ELR (cell line): ENCODE data around the gene LDLRAD4.
A peak's percentile ranks its signal among the peaks of the same experiment; 100 is the strongest.

ENCODE experiments used
- DNase-seq: peaks from one replicate; pipeline ENCODE4 v3.0.0-alpha.2; 2015; ENCODE audit warnings: low read depth

LDLRAD4 gene

GRCh38 chr18:13202571-13202970 lies 16.0 kb upstream of the LDLRAD4 start:
- DNase-seq: no peak

GRCh38 chr18:13206301-13206700 lies 12.3 kb upstream of the LDLRAD4 start:
- no peak for DNase-seq

- DNase-seq: no peak
Observed at GRCh38 chr18:13207294-13207693, 11.3 kb upstream of the LDLRAD4 start.

- no peak for DNase-seq
Observed at GRCh38 chr18:13211534-13211933, 7.0 kb upstream of the LDLRAD4 start.

GRCh38 chr18:13213036-13213795 lies 5.3 kb upstream of the LDLRAD4 start:
- DNase-seq: no peak

GRCh38 chr18:13214609-13215008 lies 4.0 kb upstream of the LDLRAD4 start:
- DNase-seq: no peak

GRCh38 chr18:13216092-13216582 lies 2.4 kb upstream of the LDLRAD4 start:
- peak; percentile 55 for DNase-seq

- DNase-seq: peak; percentile 14
Observed at GRCh38 chr18:13216711-13217465, 1.7 kb upstream of the LDLRAD4 start.

GRCh38 chr18:13217466-13217961 lies 1.0 kb upstream of the LDLRAD4 start:
- peak; percentile 23 for DNase-seq

GRCh38 chr18:13217971-13218367 lies 591 bp upstream of the LDLRAD4 start:
- no peak for DNase-seq

- no peak for DNase-seq
Observed at GRCh38 chr18:13218997-13219396, 437 bp downstream of the LDLRAD4 start.

- DNase-seq: no peak
Observed at GRCh38 chr18:13219593-13220159, 1.1 kb downstream of the LDLRAD4 start.

GRCh38 chr18:13220361-13220991 lies 1.9 kb downstream of the LDLRAD4 start:
- DNase-seq: no peak

GRCh38 chr18:13221869-13222855 lies 3.6 kb downstream of the LDLRAD4 start:
- DNase-seq: no peak

- no peak for DNase-seq
Observed at GRCh38 chr18:13222856-13223281, 4.3 kb downstream of the LDLRAD4 start.

- DNase-seq: no peak
Observed at GRCh38 chr18:13223311-13224143, 5.0 kb downstream of the LDLRAD4 start.

- no peak for DNase-seq
Observed at GRCh38 chr18:13225261-13225660, 6.7 kb downstream of the LDLRAD4 start.

- no peak for DNase-seq
Observed at GRCh38 chr18:13226533-13227144, 8.1 kb downstream of the LDLRAD4 start.

GRCh38 chr18:13227910-13228309 lies 9.3 kb downstream of the LDLRAD4 start:
- DNase-seq: no peak
